GM23338 (cell line): ENCODE measurements around the gene HHAT.

ENCODE experiments used
- EZH2 ChIP-seq: fragments of 200-600 bp; sonication (generic); IDR thresholded peaks from one replicate; pipeline ENCODE4 v1.8.0; 2017; ENCODE audit warnings: antibody characterized with exemption, mild to moderate bottlenecking, low read depth; ENCODE audit not compliant: unreplicated experiment
- TF ChIP-seq, protein P1 (sequence below), 2 experiments: fragments of 200-600 bp in 1 of 2; sonication (generic) in 1 of 2; conservative IDR thresholded peaks; 2 replicates each; pipeline versions ENCODE4 v1.5.1 to v1.6.1; 2016 to 2017; ENCODE audit warnings: antibody characterized with exemption in 2 of 2, low read depth in 2 of 2, mild to moderate bottlenecking in 2 of 2, moderate library complexity in 1 of 2

DNA sequence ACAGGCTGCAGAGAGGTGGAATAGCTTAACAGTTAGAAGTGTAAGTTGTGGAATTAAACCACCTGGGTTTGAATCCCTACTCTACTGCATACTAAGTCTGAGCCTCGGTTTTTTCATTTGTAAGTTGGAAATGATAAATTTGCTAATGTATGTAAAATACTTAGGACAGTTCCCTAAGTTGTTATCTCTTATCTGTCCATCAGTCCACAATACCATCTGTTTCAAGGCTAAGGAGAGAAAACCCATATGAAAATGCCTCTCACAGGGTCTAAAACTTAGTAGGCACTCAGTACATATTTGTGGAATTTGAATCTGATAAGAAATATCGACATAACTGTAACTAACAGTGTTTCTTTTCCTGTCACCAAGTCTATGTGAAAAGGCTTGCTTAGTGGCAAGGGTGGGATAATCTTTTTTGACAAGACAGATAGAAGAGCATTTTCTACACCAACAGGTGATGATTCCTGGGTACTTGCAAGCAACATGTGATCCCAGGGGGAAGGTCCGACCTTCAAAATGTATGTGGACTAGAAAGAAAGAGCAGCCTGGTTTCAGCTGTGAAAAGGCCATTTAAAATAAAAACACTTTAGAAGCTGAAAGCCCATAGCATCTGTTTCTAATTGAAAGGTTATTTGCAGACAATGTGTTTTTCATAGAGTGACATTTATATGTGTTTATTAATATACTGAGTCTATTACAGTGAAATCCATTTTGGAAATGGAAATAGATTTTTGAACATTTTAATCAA lies 202.9 kb downstream of the HHAT start:
- no peak for TF ChIP-seq EZH2
- TF ChIP-seq, protein P1, sequence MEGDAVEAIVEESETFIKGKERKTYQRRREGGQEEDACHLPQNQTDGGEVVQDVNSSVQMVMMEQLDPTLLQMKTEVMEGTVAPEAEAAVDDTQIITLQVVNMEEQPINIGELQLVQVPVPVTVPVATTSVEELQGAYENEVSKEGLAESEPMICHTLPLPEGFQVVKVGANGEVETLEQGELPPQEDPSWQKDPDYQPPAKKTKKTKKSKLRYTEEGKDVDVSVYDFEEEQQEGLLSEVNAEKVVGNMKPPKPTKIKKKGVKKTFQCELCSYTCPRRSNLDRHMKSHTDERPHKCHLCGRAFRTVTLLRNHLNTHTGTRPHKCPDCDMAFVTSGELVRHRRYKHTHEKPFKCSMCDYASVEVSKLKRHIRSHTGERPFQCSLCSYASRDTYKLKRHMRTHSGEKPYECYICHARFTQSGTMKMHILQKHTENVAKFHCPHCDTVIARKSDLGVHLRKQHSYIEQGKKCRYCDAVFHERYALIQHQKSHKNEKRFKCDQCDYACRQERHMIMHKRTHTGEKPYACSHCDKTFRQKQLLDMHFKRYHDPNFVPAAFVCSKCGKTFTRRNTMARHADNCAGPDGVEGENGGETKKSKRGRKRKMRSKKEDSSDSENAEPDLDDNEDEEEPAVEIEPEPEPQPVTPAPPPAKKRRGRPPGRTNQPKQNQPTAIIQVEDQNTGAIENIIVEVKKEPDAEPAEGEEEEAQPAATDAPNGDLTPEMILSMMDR (conservative IDR thresholded peaks at IDR 0.05; ENCODE audit: low read depth in 2 of 2), result no peak
